ENCODE data around the gene ASB8.

The ASB8 gene

GRCh38 chr12:48197549-48197970 lies 40.2 kb upstream of the ASB8 start:
- no peak for DNase-seq
- no peaks in the 10 kb centered on the region for H3K9me3 ChIP-seq (ENCODE audit: control insufficient read depth, low read length)
- H3K36me3 ChIP-seq (ENCODE audit: control insufficient read depth, insufficient read depth, low read length), result no peaks in the 10 kb centered on the region
- peaks cover 22% of the 10 kb centered on the region for H3K4me1 ChIP-seq (ENCODE audit: control insufficient read depth, insufficient read depth, low read length, poor library complexity, severe bottlenecking)
- peak overlapping the region; percentile 98 for H3K27ac ChIP-seq (ENCODE audit: insufficient read depth, low read length, poor library complexity, severe bottlenecking)
- peak overlapping the region; percentile 91 for H3K4me3 ChIP-seq (ENCODE audit: insufficient read depth, low read depth, low read length, poor library complexity, severe bottlenecking)
- no peaks in the 10 kb centered on the region for H3K27me3 ChIP-seq (replicated peaks; ENCODE audit: control insufficient read depth, insufficient read depth, low read length, poor library complexity, severe bottlenecking)

DNA sequence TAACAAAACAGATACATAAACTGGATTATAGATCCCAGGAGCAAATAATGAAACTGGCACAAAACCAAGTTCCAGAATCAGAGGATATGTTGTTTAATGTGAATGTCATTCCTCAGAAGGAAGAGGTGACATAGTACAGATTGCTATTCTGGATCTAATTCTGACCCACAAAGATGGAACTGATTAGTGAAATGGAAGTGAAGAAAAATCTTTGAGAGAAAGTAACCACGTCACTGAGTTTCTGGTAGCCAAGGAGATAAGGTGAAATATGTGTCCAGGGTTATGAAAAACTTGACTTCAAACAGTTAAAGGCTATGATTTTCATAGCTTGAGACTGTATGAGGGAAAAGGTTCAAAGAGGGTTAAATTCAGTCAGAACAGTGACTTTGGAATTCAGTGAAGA lies 37.5 kb upstream of the ASB8 start:
- no peak for DNase-seq
- H3K27me3 ChIP-seq (replicated peaks; ENCODE audit: control insufficient read depth, insufficient read depth, low read length, poor library complexity, severe bottlenecking), result no peaks in the 10 kb centered on the region
- peaks cover 12% of the 10 kb centered on the region for H3K4me1 ChIP-seq (ENCODE audit: control insufficient read depth, insufficient read depth, low read length, poor library complexity, severe bottlenecking)
- H3K4me3 ChIP-seq (ENCODE audit: insufficient read depth, low read depth, low read length, poor library complexity, severe bottlenecking), result no peak overlapping the region
- no peaks in the 10 kb centered on the region for H3K36me3 ChIP-seq (ENCODE audit: control insufficient read depth, insufficient read depth, low read length)
- no peaks in the 10 kb centered on the region for H3K9me3 ChIP-seq (ENCODE audit: control insufficient read depth, low read length)
- no peak overlapping the region for H3K27ac ChIP-seq (ENCODE audit: insufficient read depth, low read length, poor library complexity, severe bottlenecking)

GRCh38 chr12:48193623-48194022 lies 36.3 kb upstream of the ASB8 start:
- H3K36me3 ChIP-seq (ENCODE audit: control insufficient read depth, insufficient read depth, low read length), result no peaks in the 10 kb centered on the region

GRCh38 chr12:48192861-48193260 lies 35.5 kb upstream of the ASB8 start:
- H3K4me3 ChIP-seq (ENCODE audit: insufficient read depth, low read depth, low read length, poor library complexity, severe bottlenecking), result no peak overlapping the region
- no peaks in the 10 kb centered on the region for H3K27me3 ChIP-seq (replicated peaks; ENCODE audit: control insufficient read depth, insufficient read depth, low read length, poor library complexity, severe bottlenecking)
- no peak for DNase-seq
- H3K27ac ChIP-seq (ENCODE audit: insufficient read depth, low read length, poor library complexity, severe bottlenecking), result no peak overlapping the region
- H3K36me3 ChIP-seq (ENCODE audit: control insufficient read depth, insufficient read depth, low read length), result no peaks in the 10 kb centered on the region
- H3K4me1 ChIP-seq (ENCODE audit: control insufficient read depth, insufficient read depth, low read length, poor library complexity, severe bottlenecking), result peaks cover 4% of the 10 kb centered on the region
- H3K9me3 ChIP-seq (ENCODE audit: control insufficient read depth, low read length), result no peaks in the 10 kb centered on the region

More at GRCh38 chr12:48193623-48194022, 36.3 kb upstream of the ASB8 start:
- H3K27ac ChIP-seq (ENCODE audit: insufficient read depth, low read length, poor library complexity, severe bottlenecking), result no peak overlapping the region
- H3K27me3 ChIP-seq (replicated peaks; ENCODE audit: control insufficient read depth, insufficient read depth, low read length, poor library complexity, severe bottlenecking), result no peaks in the 10 kb centered on the region
- no peak overlapping the region for H3K4me3 ChIP-seq (ENCODE audit: insufficient read depth, low read depth, low read length, poor library complexity, severe bottlenecking)
- DNase-seq, result no peak
- H3K9me3 ChIP-seq (ENCODE audit: control insufficient read depth, low read length), result no peaks in the 10 kb centered on the region
- H3K4me1 ChIP-seq (ENCODE audit: control insufficient read depth, insufficient read depth, low read length, poor library complexity, severe bottlenecking), result peaks cover 4% of the 10 kb centered on the region

- Histone ChIP-seq H3K36me3 (ENCODE audit: control insufficient read depth, insufficient read depth, low read length) (no peaks in the 10 kb centered on the region), H3K4me1 (ENCODE audit: control insufficient read depth, insufficient read depth, low read length, poor library complexity, severe bottlenecking) (no peaks in the 10 kb centered on the region), H3K4me3 (ENCODE audit: insufficient read depth, low read depth, low read length, poor library complexity, severe bottlenecking) (no peak overlapping the region), H3K27me3 (replicated peaks; ENCODE audit: control insufficient read depth, insufficient read depth, low read length, poor library complexity, severe bottlenecking) (no peaks in the 10 kb centered on the region), H3K27ac (ENCODE audit: insufficient read depth, low read length, poor library complexity, severe bottlenecking) (no peak overlapping the region), H3K9me3 (ENCODE audit: control insufficient read depth, low read length) (no peaks in the 10 kb centered on the region)
- no peak for DNase-seq
Observed at GRCh38 chr12:48191096-48191495, 33.8 kb upstream of the ASB8 start.

GRCh38 chr12:48189331-48190125 lies 32.2 kb upstream of the ASB8 start:
- Histone ChIP-seq H3K27me3 (replicated peaks; ENCODE audit: control insufficient read depth, insufficient read depth, low read length, poor library complexity, severe bottlenecking) (peaks cover 6% of the 10 kb centered on the region), H3K4me3 (ENCODE audit: insufficient read depth, low read depth, low read length, poor library complexity, severe bottlenecking) (no peak overlapping the region), H3K4me1 (ENCODE audit: control insufficient read depth, insufficient read depth, low read length, poor library complexity, severe bottlenecking) (peaks cover under 1% of the 10 kb centered on the region), H3K27ac (ENCODE audit: insufficient read depth, low read length, poor library complexity, severe bottlenecking) (no peak overlapping the region), H3K9me3 (ENCODE audit: control insufficient read depth, low read length) (no peaks in the 10 kb centered on the region), H3K36me3 (ENCODE audit: control insufficient read depth, insufficient read depth, low read length) (no peaks in the 10 kb centered on the region)
- peak in 2 of 3 donors; percentile 33 to 53 for DNase-seq

- peaks cover 9% of the 10 kb centered on the region for H3K4me1 ChIP-seq (ENCODE audit: control insufficient read depth, insufficient read depth, low read length, poor library complexity, severe bottlenecking)
- H3K27me3 ChIP-seq (replicated peaks; ENCODE audit: control insufficient read depth, insufficient read depth, low read length, poor library complexity, severe bottlenecking), result peaks cover 11% of the 10 kb centered on the region
- DNase-seq, result no peak
- no peaks in the 10 kb centered on the region for H3K36me3 ChIP-seq (ENCODE audit: control insufficient read depth, insufficient read depth, low read length)
- no peak overlapping the region for H3K4me3 ChIP-seq (ENCODE audit: insufficient read depth, low read depth, low read length, poor library complexity, severe bottlenecking)
- no peak overlapping the region for H3K27ac ChIP-seq (ENCODE audit: insufficient read depth, low read length, poor library complexity, severe bottlenecking)
- H3K9me3 ChIP-seq (ENCODE audit: control insufficient read depth, low read length), result no peaks in the 10 kb centered on the region
Observed at GRCh38 chr12:48187916-48188695, 30.8 kb upstream of the ASB8 start.

DNA sequence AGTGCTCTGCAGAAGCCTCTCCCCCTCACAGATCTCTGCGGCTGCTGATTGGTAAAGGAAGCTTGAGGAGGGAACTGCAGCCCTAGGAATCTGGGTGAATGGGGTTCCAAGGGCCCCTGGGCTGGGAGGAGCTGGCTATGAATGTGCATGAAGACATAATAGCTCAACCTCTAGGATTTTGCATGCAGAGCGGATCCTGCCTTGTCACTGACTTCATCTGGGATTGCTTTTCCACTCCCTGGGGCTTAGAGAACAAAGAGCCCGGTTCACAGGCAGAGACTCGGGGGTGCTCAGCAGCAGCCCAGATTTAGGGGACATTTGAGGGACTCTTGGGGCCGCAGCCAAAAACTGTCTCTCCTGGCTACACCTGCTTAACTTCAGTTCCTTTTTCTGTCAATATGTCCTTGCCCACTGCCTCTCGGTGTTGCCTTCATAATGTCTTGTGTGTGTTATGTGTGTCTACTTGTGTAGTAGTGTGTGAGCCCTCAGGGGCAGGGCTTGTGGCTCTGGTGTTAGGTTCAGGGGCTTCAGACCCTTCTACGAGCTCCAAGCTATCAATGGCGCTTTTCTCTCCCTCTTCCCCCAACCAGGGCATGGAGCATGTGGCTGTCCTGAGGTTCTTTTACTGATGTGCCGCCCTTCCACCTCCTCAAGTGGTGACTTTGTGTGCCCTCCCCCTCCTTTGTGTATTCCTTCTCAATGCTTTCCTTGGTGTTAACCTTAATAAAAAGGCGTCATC lies 28.0 kb upstream of the ASB8 start:
- Histone ChIP-seq H3K9me3 (ENCODE audit: control insufficient read depth, low read length) (no peaks in the 10 kb centered on the region), H3K4me3 (ENCODE audit: insufficient read depth, low read depth, low read length, poor library complexity, severe bottlenecking) (no peak overlapping the region), H3K27me3 (replicated peaks; ENCODE audit: control insufficient read depth, insufficient read depth, low read length, poor library complexity, severe bottlenecking) (peaks cover 11% of the 10 kb centered on the region), H3K4me1 (ENCODE audit: control insufficient read depth, insufficient read depth, low read length, poor library complexity, severe bottlenecking) (peaks cover 15% of the 10 kb centered on the region), H3K36me3 (ENCODE audit: control insufficient read depth, insufficient read depth, low read length) (no peaks in the 10 kb centered on the region), H3K27ac (ENCODE audit: insufficient read depth, low read length, poor library complexity, severe bottlenecking) (no peak overlapping the region)
- DNase-seq, result no peak

GRCh38 chr12:48184549-48184922 lies 27.2 kb upstream of the ASB8 start:
- Histone ChIP-seq H3K27ac (ENCODE audit: insufficient read depth, low read length, poor library complexity, severe bottlenecking) (no peak overlapping the region), H3K4me1 (ENCODE audit: control insufficient read depth, insufficient read depth, low read length, poor library complexity, severe bottlenecking) (peaks cover 15% of the 10 kb centered on the region), H3K27me3 (replicated peaks; ENCODE audit: control insufficient read depth, insufficient read depth, low read length, poor library complexity, severe bottlenecking) (peaks cover 11% of the 10 kb centered on the region), H3K9me3 (ENCODE audit: control insufficient read depth, low read length) (no peaks in the 10 kb centered on the region), H3K36me3 (ENCODE audit: control insufficient read depth, insufficient read depth, low read length) (no peaks in the 10 kb centered on the region), H3K4me3 (ENCODE audit: insufficient read depth, low read depth, low read length, poor library complexity, severe bottlenecking) (peak overlapping the region; percentile 77)
- DNase-seq, result no peak

All from effector memory CD4-positive, alpha-beta T cell (primary cell).